ENCODE data around the gene TSPAN3.

TSPAN3 gene

GRCh38 chr15:77070495-77071304, at the start of gene TSPAN3:
Gene TSPAN3 (minus strand): TSS chr15:77071109. CDS start chr15:77070954, 155 bp downstream.
- DNase-seq = peak; percentile 90

GRCh38 chr15:77120576-77120975, 49.7 kb upstream of the TSPAN3 start:
- DNase-seq = no peak

GRCh38 chr15:77119446-77119845, 48.5 kb upstream of the TSPAN3 start:
- no peak for DNase-seq

- peak; percentile 52 for DNase-seq
Measured at GRCh38 chr15:77118882-77119321, 48.0 kb upstream of the TSPAN3 start.

GRCh38 chr15:77115179-77115578, 44.3 kb upstream of the TSPAN3 start:
- DNase-seq = no peak

GRCh38 chr15:77112838-77113504, 42.1 kb upstream of the TSPAN3 start:
- DNase-seq = no peak

GRCh38 chr15:77111789-77112188, 40.9 kb upstream of the TSPAN3 start:
- DNase-seq = no peak

- DNase-seq = peak; percentile 49
Measured at GRCh38 chr15:77107531-77108355, 36.8 kb upstream of the TSPAN3 start.

GRCh38 chr15:77107068-77107467, 36.2 kb upstream of the TSPAN3 start:
- DNase-seq = no peak

- no peak for DNase-seq
Measured at GRCh38 chr15:77104155-77104554, 33.2 kb upstream of the TSPAN3 start.

- DNase-seq = no peak
Measured at GRCh38 chr15:77099741-77100463, 29.0 kb upstream of the TSPAN3 start.

- DNase-seq = no peak
Measured at GRCh38 chr15:77098572-77098971, 27.7 kb upstream of the TSPAN3 start.

- no peak for DNase-seq
Measured at GRCh38 chr15:77097921-77098320, 27.0 kb upstream of the TSPAN3 start.

- DNase-seq = no peak
Measured at GRCh38 chr15:77097248-77097721, 26.4 kb upstream of the TSPAN3 start.

- no peak for DNase-seq
Measured at GRCh38 chr15:77096541-77096940, 25.6 kb upstream of the TSPAN3 start.

- no peak for DNase-seq
Measured at GRCh38 chr15:77096138-77096537, 25.2 kb upstream of the TSPAN3 start.

- no peak for DNase-seq
Measured at GRCh38 chr15:77094397-77095030, 23.6 kb upstream of the TSPAN3 start.

- DNase-seq = no peak
Measured at GRCh38 chr15:77093436-77093835, 22.5 kb upstream of the TSPAN3 start.

GRCh38 chr15:77091097-77091496, 20.2 kb upstream of the TSPAN3 start:
- DNase-seq = no peak

- no peak for DNase-seq
Measured at GRCh38 chr15:77087213-77087612, 16.3 kb upstream of the TSPAN3 start.

GRCh38 chr15:77085297-77085696, 14.4 kb upstream of the TSPAN3 start:
- no peak for DNase-seq

GRCh38 chr15:77084436-77084835, 13.5 kb upstream of the TSPAN3 start:
- DNase-seq = no peak
